GM12878 (cell line): ENCODE measurements around the gene VPS13C. TPM values are rescaled to one million over a fixed set of nuclear protein-coding genes. Genes with fewer than 3 reads are reported as not detected.

ENCODE experiments used
- CUX1 ChIP-seq: IDR thresholded peaks from 2 replicates; pipeline ENCODE4 v1.6.1; 2012; ENCODE audit warnings: improper control_type of control experiment, low read depth, low read length; ENCODE audit not compliant: insufficient replicate concordance
- FOXK2 ChIP-seq: fragments of 450-650 bp; IDR thresholded peaks from 2 replicates; pipeline ENCODE4 v1.6.1; 2017; ENCODE audit warnings: mild to moderate bottlenecking, moderate library complexity
- POLR2A ChIP-seq: IDR thresholded peaks from 2 replicates; pipeline ENCODE4 v1.6.1; 2011; ENCODE audit warnings: low read depth, mild to moderate bottlenecking, low read length
- ZBTB4 ChIP-seq: fragments of 450-650 bp; formaldehyde crosslinking; IDR thresholded peaks from 2 replicates; pipeline ENCODE4 v1.4.0; 2022; ENCODE audit warnings: mild to moderate bottlenecking, moderate library complexity
- polyA plus RNA-seq, 11 experiments: library from polyadenylated mRNA; depleted of rRNA in 4 of 11; unstranded in 6 of 11; stranded (reverse) in 5 of 11; fragments of >200 nt; fragmentation: Nextera tagmentation in 4 of 11; fragmentation: Illumina TruSeq in 1 of 11; extraction: Ambion mirVana in 4 of 11; extraction: Trizol in 1 of 11; gene quantifications; 1 replicate in 1 of 11; 2 replicates in 10 of 11; pipeline versions ENCODE4 v1.2.1 to v1.2.3, GENCODE V29; 2011 to 2016; ENCODE audit warnings: inconsistent platforms in 2 of 11, missing spikeins in 2 of 11, low read depth in 1 of 11
- total RNA-seq, 4 experiments: library from RNA; depleted of rRNA in 3 of 4; stranded (reverse); fragments of >200 nt in 3 of 4; fragmentation: Illumina TruSeq in 1 of 4; extraction: Trizol in 1 of 4; gene quantifications; 2 replicates each; pipeline versions ENCODE4 v1.2.1 to v1.2.3, GENCODE V29; 2013 to 2021

Gene VPS13C
- total and polyA plus RNA-seq, 10 of the 15 experiments (the other 5 are each of a cell fraction or from before 2014, with no cell fraction given), result 9.3 to 53.1 (median 31.8) TPM

- TF ChIP-seq CUX1 (no peak), POLR2A (no peak), FOXK2 (no peak), ZBTB4 (CRISPR knock-in tag) (no peak)
Observed at GRCh38 chr15:62099094-62099601, 38.9 kb upstream of the VPS13C start (continued).
